HL-60 (cell line): ENCODE results near the gene SETDB2.

ENCODE experiments used
- POLR2AphosphoS5 ChIP-seq: IDR thresholded peaks from 2 replicates; pipeline ENCODE4 v1.6.1; 2012; ENCODE audit warnings: low read depth
- TF ChIP-seq, protein P1 (sequence below): IDR thresholded peaks from one replicate; pipeline ENCODE4 v1.5.1; 2011; ENCODE audit warnings: low read length, control low read depth, inconsistent platforms; ENCODE audit not compliant: insufficient read depth
- TF ChIP-seq, protein P2 (sequence below): IDR thresholded peaks from 2 replicates; pipeline ENCODE4 v1.6.1; 2012; ENCODE audit warnings: low read depth; ENCODE audit not compliant: insufficient replicate concordance

- TF ChIP-seq POLR2AphosphoS5 = no peak
- TF ChIP-seq, protein P1, sequence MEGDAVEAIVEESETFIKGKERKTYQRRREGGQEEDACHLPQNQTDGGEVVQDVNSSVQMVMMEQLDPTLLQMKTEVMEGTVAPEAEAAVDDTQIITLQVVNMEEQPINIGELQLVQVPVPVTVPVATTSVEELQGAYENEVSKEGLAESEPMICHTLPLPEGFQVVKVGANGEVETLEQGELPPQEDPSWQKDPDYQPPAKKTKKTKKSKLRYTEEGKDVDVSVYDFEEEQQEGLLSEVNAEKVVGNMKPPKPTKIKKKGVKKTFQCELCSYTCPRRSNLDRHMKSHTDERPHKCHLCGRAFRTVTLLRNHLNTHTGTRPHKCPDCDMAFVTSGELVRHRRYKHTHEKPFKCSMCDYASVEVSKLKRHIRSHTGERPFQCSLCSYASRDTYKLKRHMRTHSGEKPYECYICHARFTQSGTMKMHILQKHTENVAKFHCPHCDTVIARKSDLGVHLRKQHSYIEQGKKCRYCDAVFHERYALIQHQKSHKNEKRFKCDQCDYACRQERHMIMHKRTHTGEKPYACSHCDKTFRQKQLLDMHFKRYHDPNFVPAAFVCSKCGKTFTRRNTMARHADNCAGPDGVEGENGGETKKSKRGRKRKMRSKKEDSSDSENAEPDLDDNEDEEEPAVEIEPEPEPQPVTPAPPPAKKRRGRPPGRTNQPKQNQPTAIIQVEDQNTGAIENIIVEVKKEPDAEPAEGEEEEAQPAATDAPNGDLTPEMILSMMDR = no peak
- TF ChIP-seq, protein P2, sequence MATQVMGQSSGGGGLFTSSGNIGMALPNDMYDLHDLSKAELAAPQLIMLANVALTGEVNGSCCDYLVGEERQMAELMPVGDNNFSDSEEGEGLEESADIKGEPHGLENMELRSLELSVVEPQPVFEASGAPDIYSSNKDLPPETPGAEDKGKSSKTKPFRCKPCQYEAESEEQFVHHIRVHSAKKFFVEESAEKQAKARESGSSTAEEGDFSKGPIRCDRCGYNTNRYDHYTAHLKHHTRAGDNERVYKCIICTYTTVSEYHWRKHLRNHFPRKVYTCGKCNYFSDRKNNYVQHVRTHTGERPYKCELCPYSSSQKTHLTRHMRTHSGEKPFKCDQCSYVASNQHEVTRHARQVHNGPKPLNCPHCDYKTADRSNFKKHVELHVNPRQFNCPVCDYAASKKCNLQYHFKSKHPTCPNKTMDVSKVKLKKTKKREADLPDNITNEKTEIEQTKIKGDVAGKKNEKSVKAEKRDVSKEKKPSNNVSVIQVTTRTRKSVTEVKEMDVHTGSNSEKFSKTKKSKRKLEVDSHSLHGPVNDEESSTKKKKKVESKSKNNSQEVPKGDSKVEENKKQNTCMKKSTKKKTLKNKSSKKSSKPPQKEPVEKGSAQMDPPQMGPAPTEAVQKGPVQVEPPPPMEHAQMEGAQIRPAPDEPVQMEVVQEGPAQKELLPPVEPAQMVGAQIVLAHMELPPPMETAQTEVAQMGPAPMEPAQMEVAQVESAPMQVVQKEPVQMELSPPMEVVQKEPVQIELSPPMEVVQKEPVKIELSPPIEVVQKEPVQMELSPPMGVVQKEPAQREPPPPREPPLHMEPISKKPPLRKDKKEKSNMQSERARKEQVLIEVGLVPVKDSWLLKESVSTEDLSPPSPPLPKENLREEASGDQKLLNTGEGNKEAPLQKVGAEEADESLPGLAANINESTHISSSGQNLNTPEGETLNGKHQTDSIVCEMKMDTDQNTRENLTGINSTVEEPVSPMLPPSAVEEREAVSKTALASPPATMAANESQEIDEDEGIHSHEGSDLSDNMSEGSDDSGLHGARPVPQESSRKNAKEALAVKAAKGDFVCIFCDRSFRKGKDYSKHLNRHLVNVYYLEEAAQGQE = no peak
Observed at GRCh38 chr13:49481788-49482187, 37.7 kb downstream of the SETDB2 start.
